K562 (cell line): ENCODE data around the gene LRRC61. TPM values are rescaled to one million over a fixed set of nuclear protein-coding genes. Genes with fewer than 3 reads are reported as not detected.

Source experiments
- ATF6 ChIP-seq: sonication (generic); formaldehyde crosslinking; IDR thresholded peaks from 2 replicates; pipeline ENCODE4 v1.4.0; 2020; ENCODE audit warnings: mild to moderate bottlenecking, missing genetic modification reagents
- BCL6 ChIP-seq: fragments of 250-450 bp; sonication (Bioruptor Pico); IDR thresholded peaks from 2 replicates; pipeline ENCODE4 v1.4.0; 2020
- BCOR ChIP-seq: fragments of 450-650 bp; IDR thresholded peaks from 2 replicates; pipeline ENCODE4 v1.6.1; 2016
- CBFB ChIP-seq: sonication (generic); formaldehyde crosslinking; IDR thresholded peaks from 2 replicates; pipeline ENCODE4 v1.4.0; 2020; ENCODE audit warnings: mild to moderate bottlenecking, missing genetic modification reagents
- CBX8 ChIP-seq: fragments of 200-600 bp; sonication (generic); IDR thresholded peaks from 2 replicates; pipeline ENCODE4 v1.6.1; 2012; ENCODE audit warnings: borderline replicate concordance, mixed run types, low read depth, mild to moderate bottlenecking, moderate library complexity, mixed read lengths, low read length, control low read depth, inconsistent platforms; ENCODE audit not compliant: poor library complexity, severe bottlenecking; ENCODE audit errors: extremely low read depth
- E2F6 ChIP-seq, 2 experiments: IDR thresholded peaks; 2 replicates each; pipeline ENCODE4 v1.6.1; 2011; ENCODE audit warnings: borderline replicate concordance in 1 of 2, control low read depth in 1 of 2, low read depth in 1 of 2, low read length in 1 of 2, mild to moderate bottlenecking in 1 of 2, mixed read lengths in 1 of 2, moderate library complexity in 1 of 2; ENCODE audit not compliant: insufficient read depth in 1 of 2, insufficient read length in 1 of 2, poor library complexity in 1 of 2, severe bottlenecking in 1 of 2; ENCODE audit errors: extremely low read depth in 1 of 2
- EGR1 ChIP-seq: fragments of 450-650 bp; conservative IDR thresholded peaks from 2 replicates; pipeline ENCODE4 v1.6.1; 2017; ENCODE audit warnings: mild to moderate bottlenecking
- HLTF ChIP-seq: fragments of 450-650 bp; IDR thresholded peaks from 2 replicates; pipeline ENCODE4 v1.6.1; 2016
- HMBOX1 ChIP-seq: sonication (generic); IDR thresholded peaks from 2 replicates; pipeline ENCODE4 v1.6.1; 2016
- HMG20A ChIP-seq: fragments of 450-650 bp; formaldehyde crosslinking; conservative IDR thresholded peaks from 2 replicates; pipeline ENCODE4 v1.4.0; 2020; ENCODE audit warnings: mild to moderate bottlenecking, mixed read lengths
- ID3 ChIP-seq, 2 experiments: fragments of 250-450 bp in 1 of 2; fragments of 450-650 bp in 1 of 2; sonication (Bioruptor Pico) in 1 of 2; IDR thresholded peaks; 2 replicates each; pipeline versions ENCODE4 v1.6.1 to v1.8.0; 2016 to 2021; ENCODE audit warnings: mild to moderate bottlenecking in 2 of 2, moderate library complexity in 2 of 2, missing compliant biosample characterization in 1 of 2, missing genetic modification characterization in 1 of 2
- JUND ChIP-seq, 2 experiments: IDR thresholded peaks; 2 replicates in 1 of 2; 3 replicates in 1 of 2; pipeline ENCODE4 v1.6.1; 2011; ENCODE audit warnings: borderline replicate concordance in 2 of 2, low read depth in 2 of 2, low read length in 2 of 2, improper control_type of control experiment in 1 of 2, missing biosample characterization in 1 of 2, missing genetic modification characterization in 1 of 2, missing genetic modification reagents in 1 of 2
- KDM1A ChIP-seq, 2 experiments: fragments of 450-650 bp; IDR thresholded peaks; 2 replicates each; pipeline ENCODE4 v1.6.1; 2016; ENCODE audit warnings: mild to moderate bottlenecking in 2 of 2
- PHB ChIP-seq: fragments of 250-450 bp; sonication (Bioruptor Pico); IDR thresholded peaks from 2 replicates; pipeline ENCODE4 v1.5.0; 2021
- RB1 ChIP-seq: fragments of 450-650 bp; IDR thresholded peaks from 2 replicates; pipeline ENCODE4 v1.6.1; 2017; ENCODE audit warnings: low read depth, mild to moderate bottlenecking
- RFX5 ChIP-seq: IDR thresholded peaks from 2 replicates; pipeline ENCODE4 v1.6.1; 2011; ENCODE audit warnings: low read depth, mild to moderate bottlenecking, improper control_type of control experiment, low read length
- TFAM ChIP-seq: fragments of 250-450 bp; sonication (Bioruptor Pico); conservative IDR thresholded peaks from 2 replicates; pipeline ENCODE4 v1.5.0; 2021; ENCODE audit warnings: mild to moderate bottlenecking, moderate library complexity
- U2AF2 ChIP-seq: fragments of 200-400 bp; formaldehyde crosslinking; optimal IDR thresholded peaks from 2 replicates; pipeline ENCODE3; 2017; ENCODE audit warnings: low read depth, mild to moderate bottlenecking, low read length
- ZBTB43 ChIP-seq: sonication (generic); formaldehyde crosslinking; IDR thresholded peaks from 2 replicates; pipeline ENCODE4 v1.8.0; 2023; ENCODE audit warnings: mild to moderate bottlenecking, missing genetic modification reagents
- ZKSCAN1 ChIP-seq: fragments of 150-350 bp; IDR thresholded peaks from 2 replicates; pipeline ENCODE4 v1.6.1; 2016; ENCODE audit warnings: low read depth, low read length
- ZNF133 ChIP-seq: fragments of 250-450 bp; sonication (Bioruptor Pico); IDR thresholded peaks from 2 replicates; pipeline ENCODE4 v1.4.0; 2020; ENCODE audit warnings: mild to moderate bottlenecking
- polyA plus RNA-seq, 8 experiments: library from polyadenylated mRNA; depleted of rRNA in 4 of 8; stranded (reverse) in 5 of 8; unstranded in 3 of 8; fragments of >200 nt; fragmentation: Nextera tagmentation in 2 of 8; fragmentation: Illumina TruSeq in 1 of 8; extraction: Ambion mirVana in 2 of 8; extraction: Trizol in 1 of 8; gene quantifications; 2 replicates each; pipeline versions ENCODE4 v1.2.1 to v1.2.3, GENCODE V29; 2011 to 2014; ENCODE audit warnings: inconsistent platforms in 1 of 8, missing spikeins in 1 of 8
- total RNA-seq, 7 experiments: library from RNA; depleted of rRNA in 6 of 7; stranded (reverse); fragments of >200 nt in 6 of 7; fragmentation: Illumina TruSeq in 2 of 7; extraction: Trizol in 2 of 7; gene quantifications; 2 replicates each; pipeline versions ENCODE4 v1.2.1 to v1.2.3, GENCODE V29; 2011 to 2021; ENCODE audit warnings: low replicate concordance in 1 of 7

Gene LRRC61
- total and polyA plus RNA-seq, 9 of the 15 experiments (the other 6 are each of a cell fraction or from before 2014, with no cell fraction given), result 1.3 to 55.2 (median 35.2) TPM

- TF ChIP-seq ATF6 (CRISPR knock-in tag) (0 out of 2 replicates have a peak, but pooled peaks have one; percentile 24), BCOR (0 out of 2 replicates have a peak, but pooled peaks have one; percentile 36), TFAM (no peak), HMG20A (no peak), RB1 (0 out of 2 replicates have a peak, but pooled peaks have one; percentile 0), JUND (IDR thresholded peaks at IDR 0.05; ENCODE audit: borderline replicate concordance, low read depth, low read length) (peak; percentile 48; the same call in 1 of the 2 replicates), JUND (tag; IDR thresholded peaks at IDR 0.05; ENCODE audit: borderline replicate concordance, low read depth, low read length) (peak; percentile 8; the same call in 1 of the 3 replicates), CBX8 (no peak), ID3 (CRISPR knock-in tag; IDR thresholded peaks at IDR 0.05) (no peak), ID3 (tag; IDR thresholded peaks at IDR 0.05) (0 out of 2 replicates have a peak, but pooled peaks have one; percentile 60), HLTF (peak; percentile 36; the same call in 1 of the 2 replicates), RFX5 (no peak; the same call in 1 of the 2 replicates), BCL6 (CRISPR knock-in tag) (no peak), ZKSCAN1 (peak; percentile 7; the same call in 1 of the 2 replicates), ZNF133 (no peak), E2F6 (IDR thresholded peaks at IDR 0.05; ENCODE audit: borderline replicate concordance in 1 of 2, extremely low read depth in 1 of 2, insufficient read depth in 1 of 2, insufficient read length in 1 of 2, low read depth in 1 of 2, low read length in 1 of 2, poor library complexity in 1 of 2, severe bottlenecking in 1 of 2) (peak; percentile 23 to 25), PHB (no peak), EGR1 (peak; percentile 21; the same call in 1 of the 2 replicates), U2AF2 (no peak), KDM1A (IDR thresholded peaks at IDR 0.05) (0 out of 4 replicates have a peak, but pooled peaks have one; percentile 26 to 32), HMBOX1 (peak; percentile 87), ZBTB43 (CRISPR knock-in tag) (no peak), CBFB (CRISPR knock-in tag) (no peak)
Observed at GRCh38 chr7:150378115-150378852, 55.1 kb downstream of the LRRC61 start (continued).
